Right cardiac atrium (tissue), 5 donors: ENCODE measurements around the gene ABTB2. TPM values are rescaled to one million over a fixed set of nuclear protein-coding genes. Genes with fewer than 3 reads are reported as not detected.

Experiments
- ATAC-seq, 2 donors: fragments of 200-7000 bp; cut with Tn5 transposase; one replicate each; pipeline versions ENCODE4 v1.8.0 to v1.9.1; 2020; ENCODE audit warnings: moderate library complexity in 2 of 2, mild to moderate bottlenecking in 1 of 2
- DNase-seq, 3 donors: peaks; one replicate each; pipeline ENCODE4 v3.0.0-alpha.2; 2020
- H3K27ac ChIP-seq: one replicate; pipeline ENCODE4 v1.5.1; 2013; ENCODE audit warnings: mild to moderate bottlenecking, low read length, control low read depth, moderate library complexity
- H3K27me3 ChIP-seq: one replicate; pipeline ENCODE4 v1.6.1; 2013; ENCODE audit not compliant: control insufficient read depth, insufficient read depth
- H3K4me1 ChIP-seq: one replicate; pipeline ENCODE4 v1.6.1; 2013; ENCODE audit warnings: low read length; ENCODE audit not compliant: control insufficient read depth, insufficient read depth
- H3K4me3 ChIP-seq: one replicate; pipeline ENCODE4 v1.5.1; 2013; ENCODE audit warnings: low read length, control low read depth
- H3K9me3 ChIP-seq: one replicate; pipeline ENCODE4 v1.6.1; 2013; ENCODE audit warnings: low read length; ENCODE audit not compliant: control insufficient read depth
- WGBS: extraction: QIAGEN DNeasy Blood & Tissue Kit; methylation state at CpG from one replicate; pipeline ENCODE4 v1.1.7; 2013; 5-methylcytosine and 5-hydroxymethylcytosine counted together
- intact Hi-C, 4 donors: fragments of 100-400 bp; cut with DNase I; formaldehyde crosslinking; loops; one replicate each; pipeline versions ENCODE4 v1.11.0 to v1.14.0; 2022 to 2023
- polyA plus RNA-seq: library from polyadenylated mRNA; stranded (reverse); fragments of 200-250 nt; gene quantifications from one replicate; pipeline ENCODE4 v1.2.3, GENCODE V29; 2013
- total RNA-seq, 4 donors: library from RNA; stranded (reverse); fragmentation: NEBNext Ultra II Directional; extraction: Animal tissue kit (Norgen Biotek cat#: 25700); gene quantifications; one replicate each; pipeline ENCODE4 v1.2.1, GENCODE V29; 2021
- donor health status: healthy with polysubstance abuse.
- donor health status: DM: no; HTN: yes; CAD: no.
- donor health status: DM: no; HTN: no; CAD: no.
- donor health status: DM: no; HTN: yes; CAD: no; lungs with severe emphysema.
- donor health status: DM: yes; HTN: yes; CAD: no.

The ABTB2 gene
- total and polyA plus RNA-seq, 5 donors = 3.7 to 14.1 (median 10.8) TPM

GRCh38 chr11:34162856-34163255, 195.0 kb downstream of the ABTB2 start:
- DNase-seq (no peak), ATAC-seq (no peak)
- H3K27me3 ChIP-seq = no peaks in the 10 kb centered on the region
- intact Hi-C loops = loop anchor here in 1 of 4 donors (10.0 kb wide), 1 partner anchor 158 kb away; no protein-coding TSS in a partner anchor
- no peaks in the 10 kb centered on the region for H3K4me1 ChIP-seq
- H3K27ac ChIP-seq = no peak overlapping the region
- WGBS = 94% methylated on average over 7 of the region's 7 CpGs
- H3K9me3 ChIP-seq = no peaks in the 10 kb centered on the region
- no peak overlapping the region for H3K4me3 ChIP-seq

GRCh38 chr11:34162493-34162820, 195.4 kb downstream of the ABTB2 start:
- Histone ChIP-seq H3K27ac (no peak overlapping the region), H3K4me1 (no peaks in the 10 kb centered on the region), H3K9me3 (no peaks in the 10 kb centered on the region), H3K4me3 (no peak overlapping the region), H3K27me3 (no peaks in the 10 kb centered on the region)
- peak in 1 of 3 donors; percentile 44 for DNase-seq
- intact Hi-C loops = loop anchor here in 1 of 4 donors (10.0 kb wide), 1 partner anchor 158 kb away; no protein-coding TSS in a partner anchor
- 83% methylated on average over 17 of the region's 17 CpGs for WGBS
- ATAC-seq = peak in 1 of 2 donors; percentile 6

GRCh38 chr11:34161812-34162492, 195.9 kb downstream of the ABTB2 start:
- 83% methylated on average over 18 of the region's 18 CpGs for WGBS
- intact Hi-C loops = loop anchor here in 1 of 4 donors (10.0 kb wide), 1 partner anchor 157 kb away; no protein-coding TSS in a partner anchor
- Histone ChIP-seq H3K27me3 (no peaks in the 10 kb centered on the region), H3K27ac (no peak overlapping the region), H3K9me3 (no peaks in the 10 kb centered on the region), H3K4me1 (no peaks in the 10 kb centered on the region), H3K4me3 (no peak overlapping the region)
- ATAC-seq (peak in 1 of 2 donors; percentile 6), DNase-seq (peak in 1 of 3 donors; percentile 19)

GRCh38 chr11:34161361-34161760, 196.4 kb downstream of the ABTB2 start:
- ATAC-seq = no peak
- WGBS = 90% methylated on average over 6 of the region's 6 CpGs
- intact Hi-C loops = loop anchor here in 1 of 4 donors (10.0 kb wide), 1 partner anchor 157 kb away; no protein-coding TSS in a partner anchor
- peak in 1 of 3 donors; percentile 20 for DNase-seq
- Histone ChIP-seq H3K4me1 (no peaks in the 10 kb centered on the region), H3K9me3 (no peaks in the 10 kb centered on the region), H3K27me3 (no peaks in the 10 kb centered on the region), H3K4me3 (no peak overlapping the region), H3K27ac (no peak overlapping the region)

- WGBS = 85% methylated on average over 18 of the region's 18 CpGs
- Histone ChIP-seq H3K9me3 (no peaks in the 10 kb centered on the region), H3K4me3 (no peak overlapping the region), H3K4me1 (no peaks in the 10 kb centered on the region), H3K27ac (no peak overlapping the region), H3K27me3 (no peaks in the 10 kb centered on the region)
- intact Hi-C loops = loop anchor here in 1 of 4 donors (10.0 kb wide), 1 partner anchor 156 kb away; no protein-coding TSS in a partner anchor
- DNase-seq (peak in 1 of 3 donors; percentile 34), ATAC-seq (no peak)
These were observed 197.0 kb downstream of the ABTB2 start for GRCh38 chr11:34160791-34161190.

- H3K9me3 ChIP-seq = no peaks in the 10 kb centered on the region
- no peak overlapping the region for H3K4me3 ChIP-seq
- WGBS = 67% methylated on average over 22 of the region's 22 CpGs
- H3K4me1 ChIP-seq = no peaks in the 10 kb centered on the region
- intact Hi-C loops = loop anchor here in 1 of 4 donors (10.0 kb wide), 1 partner anchor 155 kb away; no protein-coding TSS in a partner anchor
- no peaks in the 10 kb centered on the region for H3K27me3 ChIP-seq
- DNase-seq (peak in 1 of 3 donors; percentile 57), ATAC-seq (peak; percentile 19 to 29)
- H3K27ac ChIP-seq = no peak overlapping the region
These were observed 197.6 kb downstream of the ABTB2 start for GRCh38 chr11:34160049-34160721.

GRCh38 chr11:34158661-34159060, 199.1 kb downstream of the ABTB2 start:
- WGBS = 76% methylated on average over 6 of the region's 6 CpGs
- Histone ChIP-seq H3K27me3 (no peaks in the 10 kb centered on the region), H3K4me3 (no peak overlapping the region), H3K27ac (no peak overlapping the region), H3K9me3 (no peaks in the 10 kb centered on the region), H3K4me1 (no peaks in the 10 kb centered on the region)
- intact Hi-C loops = no loop called here
- no peak for ATAC-seq
- peak in 1 of 3 donors; percentile 24 for DNase-seq

GRCh38 chr11:34157163-34157562, 200.6 kb downstream of the ABTB2 start:
- 76% methylated on average over 9 of the region's 9 CpGs for WGBS
- H3K9me3 ChIP-seq = no peaks in the 10 kb centered on the region
- no peak for ATAC-seq
- DNase-seq = peak in 2 of 3 donors; percentile 71 to 77
- no peaks in the 10 kb centered on the region for H3K4me1 ChIP-seq
- no peak overlapping the region for H3K4me3 ChIP-seq
- H3K27me3 ChIP-seq = no peaks in the 10 kb centered on the region
- intact Hi-C loops = no loop called here
- H3K27ac ChIP-seq = no peak overlapping the region

GRCh38 chr11:34155757-34156062, 202.1 kb downstream of the ABTB2 start:
- Histone ChIP-seq H3K27me3 (no peaks in the 10 kb centered on the region), H3K4me3 (no peak overlapping the region), H3K27ac (no peak overlapping the region), H3K4me1 (no peaks in the 10 kb centered on the region), H3K9me3 (no peaks in the 10 kb centered on the region)
- ATAC-seq (peak; percentile 3 to 4), DNase-seq (peak in 1 of 3 donors; percentile 44)
- 54% methylated on average over 2 of the region's 2 CpGs for WGBS
- intact Hi-C loops = no loop called here

- Histone ChIP-seq H3K4me1 (no peaks in the 10 kb centered on the region), H3K9me3 (no peaks in the 10 kb centered on the region), H3K27me3 (no peaks in the 10 kb centered on the region), H3K27ac (no peak overlapping the region), H3K4me3 (no peak overlapping the region)
- intact Hi-C loops = no loop called here
- ATAC-seq (peak in 1 of 2 donors; percentile 40), DNase-seq (peak in 2 of 3 donors; percentile 61 to 75)
- 66% methylated on average over 15 of the region's 15 CpGs for WGBS
These were observed 202.6 kb downstream of the ABTB2 start for GRCh38 chr11:34155057-34155756.
